HCT116 (cell line): ENCODE results near the gene SMCO4. TPM values are rescaled to one million over a fixed set of nuclear protein-coding genes. Genes with fewer than 3 reads are reported as not detected.

Experiments used
- ATAC-seq: fragments of 200-7000 bp; cut with Tn5 transposase; 2 replicates; pipeline ENCODE4 v1.9.1; 2020; ENCODE audit warnings: mild to moderate bottlenecking, moderate library complexity
- BruUV-seq: library from RNA; stranded (reverse); fragments of 400-500 nt; replicated peaks from 2 replicates; lab custom pipeline; 2021; lab: Mats Ljungman, UMichigan
- CTCF ChIA-PET: fragments of 300-600 bp; sonication (Branson Sonifier 250); formaldehyde crosslinking; loops from one replicate; lab custom pipeline; 2021; ENCODE audit warnings: antibody characterized with exemption; lab: Charles Lee
- POLR2A ChIA-PET: fragments of 300-600, 350-600 bp; sonication (Branson Sonifier 250); formaldehyde crosslinking; loops from one replicate; lab custom pipeline; 2021; ENCODE audit warnings: antibody characterized with exemption; lab: Charles Lee
- RAD21 ChIA-PET, 2 experiments: fragments of 300-600 bp; sonication (Branson Sonifier 250); formaldehyde crosslinking; loops; one replicate each; lab custom pipeline; 2023; ENCODE audit warnings: low total read pairs in 2 of 2; ENCODE audit not compliant: uncharacterized antibody in 2 of 2, unreplicated experiment in 2 of 2, low non-redundant PET in 1 of 2; lab: Charles Lee
- DNase-seq: peaks from one replicate; pipeline ENCODE4 v3.0.0-alpha.2; 2010; ENCODE audit warnings: low read depth, low spot score
- H2AFZ ChIP-seq: fragments of 200-600 bp; shearing (Covaris generic), sonication (generic); 2 replicates; pipeline ENCODE4 v1.6.1; 2017; ENCODE audit warnings: low read depth, mixed run types, mixed read lengths, antibody characterized with exemption, low read length; ENCODE audit not compliant: poor library complexity, severe bottlenecking
- H3K27ac ChIP-seq: 2 replicates; pipeline ENCODE4 v1.5.1; 2012; ENCODE audit warnings: low read depth, low read length
- H3K27me3 ChIP-seq: fragments of 200-600 bp; sonication (generic); 2 replicates; pipeline ENCODE4 v1.6.1; 2016; ENCODE audit warnings: mixed run types, low read length, mixed read lengths; ENCODE audit not compliant: insufficient read depth
- H3K36me3 ChIP-seq, 2 experiments: fragments of 200-500 bp in 1 of 2; fragments of 200-600 bp in 1 of 2; sonication (Bioruptor generic) in 1 of 2; sonication (generic) in 1 of 2; 2 replicates each; pipeline versions ENCODE4 v1.5.1 to v1.6.1; 2014 to 2016; ENCODE audit warnings: low read length in 2 of 2, inconsistent platforms in 1 of 2, mixed read lengths in 1 of 2, mixed run types in 1 of 2; ENCODE audit not compliant: insufficient read depth in 2 of 2, control insufficient read depth in 1 of 2
- H3K4me1 ChIP-seq, 2 experiments: fragments of 200-600 bp in 1 of 2; sonication (generic) in 1 of 2; 2 replicates each; pipeline versions ENCODE4 v1.5.1 to v1.6.1; 2012 to 2017; ENCODE audit warnings: low read length in 2 of 2, inconsistent platforms in 1 of 2, mild to moderate bottlenecking in 1 of 2, mixed read lengths in 1 of 2, mixed run types in 1 of 2, moderate library complexity in 1 of 2; ENCODE audit not compliant: insufficient read depth in 2 of 2, control insufficient read depth in 1 of 2
- H3K4me2 ChIP-seq: fragments of 200-600 bp; sonication (generic); 2 replicates; pipeline ENCODE4 v1.6.1; 2017; ENCODE audit warnings: mixed run types, low read length, mixed read lengths
- H3K4me3 ChIP-seq, 2 experiments: fragments of 200-600 bp in 1 of 2; sonication (generic) in 1 of 2; replicated peaks in 1 of 2; 2 replicates each; pipeline ENCODE4 v1.5.1; 2011 to 2016; ENCODE audit warnings: low read length in 2 of 2, control low read depth in 1 of 2, low read depth in 1 of 2, mild to moderate bottlenecking in 1 of 2, mixed read lengths in 1 of 2, mixed run types in 1 of 2
- H3K79me2 ChIP-seq: fragments of 200-600 bp; sonication (generic); 2 replicates; pipeline ENCODE4 v1.6.1; 2017; ENCODE audit warnings: mild to moderate bottlenecking, mixed run types, low read length, moderate library complexity, mixed read lengths; ENCODE audit not compliant: insufficient read depth
- H3K9ac ChIP-seq: fragments of 200-600 bp; sonication (generic); 2 replicates; pipeline ENCODE4 v1.6.1; 2016; ENCODE audit warnings: low read length, mixed read lengths
- H3K9me2 ChIP-seq: fragments of 200-600 bp; sonication (generic), shearing (Covaris generic); 2 replicates; pipeline ENCODE4 v1.6.1; 2017; ENCODE audit warnings: mixed run types, mild to moderate bottlenecking, moderate library complexity; ENCODE audit not compliant: insufficient read depth
- H3K9me3 ChIP-seq, 2 experiments: fragments of 200-500 bp in 1 of 2; fragments of 200-600 bp in 1 of 2; sonication (Bioruptor generic) in 1 of 2; sonication (generic) in 1 of 2; 2 replicates each; pipeline ENCODE4 v1.6.1; 2014 to 2017; ENCODE audit warnings: low read length in 2 of 2, mixed read lengths in 2 of 2, inconsistent platforms in 1 of 2, low read depth in 1 of 2, mild to moderate bottlenecking in 1 of 2, mixed run types in 1 of 2, moderate library complexity in 1 of 2; ENCODE audit not compliant: control insufficient read depth in 1 of 2, insufficient read depth in 1 of 2
- H4K20me1 ChIP-seq: fragments of 200-600 bp; sonication (generic), shearing (Covaris generic); 2 replicates; pipeline ENCODE4 v1.6.1; 2017; ENCODE audit warnings: mixed run types, mild to moderate bottlenecking, moderate library complexity; ENCODE audit not compliant: insufficient read depth
- EZH2phosphoT487 ChIP-seq: fragments of 200-600 bp; IDR thresholded peaks from 2 replicates; pipeline ENCODE4 v1.6.1; 2018; ENCODE audit warnings: antibody characterized with exemption, borderline replicate concordance
- FOSL1 ChIP-seq: IDR thresholded peaks from 2 replicates; pipeline ENCODE4 v1.6.1; 2012; ENCODE audit warnings: low read depth
- SRF ChIP-seq: IDR thresholded peaks from 2 replicates; pipeline ENCODE4 v1.6.1; 2012; ENCODE audit warnings: low read depth
- TCF7L2 ChIP-seq: IDR thresholded peaks from 2 replicates; pipeline ENCODE4 v1.7.0; 2011; ENCODE audit warnings: borderline replicate concordance, inconsistent platforms; ENCODE audit not compliant: insufficient read depth, insufficient read length; ENCODE audit errors: extremely low read depth
- YY1 ChIP-seq: IDR thresholded peaks from 2 replicates; pipeline ENCODE4 v1.6.1; 2011; ENCODE audit warnings: low read length, low read depth, moderate library complexity, mild to moderate bottlenecking; ENCODE audit not compliant: insufficient replicate concordance; ENCODE audit errors: extremely low read depth
- ZNF274 ChIP-seq: fragments of 200-500 bp; sonication (Bioruptor generic); IDR thresholded peaks from 2 replicates; pipeline ENCODE4 v1.6.1; 2014; ENCODE audit warnings: mild to moderate bottlenecking, low read depth, low read length, inconsistent platforms
- intact Hi-C: fragments of 100-400 bp; cut with micrococcal nuclease; formaldehyde crosslinking; loops from 2 replicates; pipeline ENCODE4 v1.10.0; 2022
- total RNA-seq: library from RNA; stranded (reverse); gene quantifications from one replicate; pipeline ENCODE4 v1.2.1, GENCODE V29; 2021; ENCODE audit not compliant: unreplicated experiment
- TF ChIP-seq, protein P1 (sequence below), 3 experiments: fragments of 200-600 bp in 1 of 3; sonication (generic) in 1 of 3; IDR thresholded peaks in 2 of 3; conservative IDR thresholded peaks in 1 of 3; 2 replicates each; pipeline ENCODE4 v1.5.1; 2012 to 2017; ENCODE audit warnings: low read depth in 2 of 3, low read length in 2 of 3, antibody characterized with exemption in 1 of 3, borderline replicate concordance in 1 of 3, control low read depth in 1 of 3, mild to moderate bottlenecking in 1 of 3, mixed read lengths in 1 of 3, mixed run types in 1 of 3, moderate library complexity in 1 of 3; ENCODE audit not compliant: insufficient read depth in 1 of 3
- TF ChIP-seq, protein P2 (sequence below): IDR thresholded peaks from 2 replicates; pipeline ENCODE4 v1.6.1; 2012; ENCODE audit warnings: low read depth
- TF ChIP-seq, protein P3 (sequence below): IDR thresholded peaks from 2 replicates; pipeline ENCODE4 v1.6.1; 2012

SMCO4 gene
- total RNA-seq, 1 experiment from 2014 or later = 23.1 TPM

DNA sequence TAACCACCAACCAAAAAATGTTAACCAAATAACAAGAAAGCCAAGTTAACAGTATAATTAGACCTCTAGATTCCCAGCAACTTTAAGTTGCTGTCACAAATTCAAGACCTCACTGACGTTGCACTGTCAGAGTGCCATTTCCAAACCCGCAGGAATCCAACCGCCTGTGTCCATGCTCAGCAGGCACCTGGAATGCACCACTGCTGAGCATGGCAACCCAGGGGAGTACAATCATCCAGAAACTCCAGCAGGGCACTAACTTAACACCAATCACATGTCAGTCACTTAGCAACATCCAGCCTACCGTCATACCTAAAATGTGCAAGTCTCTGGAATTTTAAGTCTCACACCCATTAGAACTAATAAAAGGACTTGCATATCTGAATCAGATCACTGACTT lies 48.8 kb downstream of the SMCO4 start:
- intact Hi-C loops = no loop called here
- RAD21 ChIA-PET = no interaction called here
- peaks cover 7 to 12% of the 10 kb centered on the region in 2 experiments; a peak in 3 of 4 replicates for H3K4me1 ChIP-seq
- no peaks in the 10 kb centered on the region for H4K20me1 ChIP-seq
- H3K9ac ChIP-seq = no peak overlapping the region
- no peak overlapping the region for H3K4me2 ChIP-seq
- H3K9me3 ChIP-seq = no peaks in the 10 kb centered on the region
- no peak overlapping the region for H2AFZ ChIP-seq
- no peaks in the 10 kb centered on the region for H3K36me3 ChIP-seq
- POLR2A ChIA-PET = no interaction called here
- no peak for TF ChIP-seq EZH2phosphoT487
- TF ChIP-seq, protein P1, sequence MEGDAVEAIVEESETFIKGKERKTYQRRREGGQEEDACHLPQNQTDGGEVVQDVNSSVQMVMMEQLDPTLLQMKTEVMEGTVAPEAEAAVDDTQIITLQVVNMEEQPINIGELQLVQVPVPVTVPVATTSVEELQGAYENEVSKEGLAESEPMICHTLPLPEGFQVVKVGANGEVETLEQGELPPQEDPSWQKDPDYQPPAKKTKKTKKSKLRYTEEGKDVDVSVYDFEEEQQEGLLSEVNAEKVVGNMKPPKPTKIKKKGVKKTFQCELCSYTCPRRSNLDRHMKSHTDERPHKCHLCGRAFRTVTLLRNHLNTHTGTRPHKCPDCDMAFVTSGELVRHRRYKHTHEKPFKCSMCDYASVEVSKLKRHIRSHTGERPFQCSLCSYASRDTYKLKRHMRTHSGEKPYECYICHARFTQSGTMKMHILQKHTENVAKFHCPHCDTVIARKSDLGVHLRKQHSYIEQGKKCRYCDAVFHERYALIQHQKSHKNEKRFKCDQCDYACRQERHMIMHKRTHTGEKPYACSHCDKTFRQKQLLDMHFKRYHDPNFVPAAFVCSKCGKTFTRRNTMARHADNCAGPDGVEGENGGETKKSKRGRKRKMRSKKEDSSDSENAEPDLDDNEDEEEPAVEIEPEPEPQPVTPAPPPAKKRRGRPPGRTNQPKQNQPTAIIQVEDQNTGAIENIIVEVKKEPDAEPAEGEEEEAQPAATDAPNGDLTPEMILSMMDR (IDR thresholded peaks at IDR 0.05 in 2 of 3, conservative IDR thresholded peaks at IDR 0.05 in 1 of 3; ENCODE audit: borderline replicate concordance in 1 of 3, insufficient read depth in 1 of 3, low read depth in 2 of 3, low read length in 2 of 3) = no peak
- TF ChIP-seq, all 23 proteins: peak for 0
- ATAC-seq (no peak), DNase-seq (no peak)
- H3K27me3 ChIP-seq = no peaks in the 10 kb centered on the region
- H3K9me2 ChIP-seq = no peaks in the 10 kb centered on the region
- no peaks in the 10 kb centered on the region for H3K79me2 ChIP-seq
- BruUV-seq = no TSS peak
- no peak overlapping the region for H3K4me3 ChIP-seq
- no peak overlapping the region for H3K27ac ChIP-seq
- CTCF ChIA-PET = no interaction called here

DNA sequence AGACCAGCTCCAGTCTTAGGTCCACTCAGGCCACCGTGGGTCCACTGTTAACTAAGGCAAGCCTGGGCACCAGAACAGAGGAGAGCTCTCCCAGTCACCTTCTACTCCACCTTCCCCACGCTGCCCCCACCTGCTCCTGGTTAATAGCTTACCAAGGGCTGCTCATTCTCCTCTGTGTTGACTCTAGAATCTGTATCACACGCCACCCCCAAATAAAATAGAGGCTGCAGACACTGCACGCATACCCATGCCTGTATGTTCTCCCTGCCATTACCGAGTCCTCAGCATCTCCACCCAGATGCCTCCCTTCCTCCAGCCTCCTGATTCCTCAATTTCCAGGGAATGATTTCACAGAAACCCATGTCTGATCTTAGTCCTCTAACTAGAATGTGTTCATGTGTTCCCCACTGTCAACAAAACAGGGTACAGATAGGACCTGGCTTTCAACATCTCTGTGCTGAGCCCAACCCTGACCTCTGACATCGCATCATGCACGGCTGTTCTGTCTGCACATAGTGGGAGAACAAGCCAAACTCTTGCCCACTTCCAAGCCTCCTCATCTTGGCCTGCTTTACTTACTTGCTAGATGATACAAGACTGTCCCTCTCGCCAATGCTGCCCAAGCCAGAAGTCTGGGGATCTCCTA lies 49.8 kb downstream of the SMCO4 start:
- H3K79me2 ChIP-seq = no peaks in the 10 kb centered on the region
- intact Hi-C loops = no loop called here
- no peak overlapping the region for H3K4me3 ChIP-seq
- no peak overlapping the region for H2AFZ ChIP-seq
- H3K36me3 ChIP-seq = no peaks in the 10 kb centered on the region
- no peak overlapping the region for H3K4me2 ChIP-seq
- H3K9me3 ChIP-seq = no peaks in the 10 kb centered on the region
- H3K9me2 ChIP-seq = no peaks in the 10 kb centered on the region
- H3K4me1 ChIP-seq = peaks cover under 1 to 2% of the 10 kb centered on the region in 2 experiments; a peak in 3 of 4 replicates
- DNase-seq = no peak
- H3K27ac ChIP-seq = no peak overlapping the region
- POLR2A ChIA-PET = no interaction called here
- H3K9ac ChIP-seq = no peak overlapping the region
- no peak for ATAC-seq
- CTCF ChIA-PET = no interaction called here
- H3K27me3 ChIP-seq = no peaks in the 10 kb centered on the region
- H4K20me1 ChIP-seq = no peaks in the 10 kb centered on the region
- no TSS peak for BruUV-seq
- RAD21 ChIA-PET = no interaction called here
- TF ChIP-seq, protein P1 (IDR thresholded peaks at IDR 0.05 in 2 of 3, conservative IDR thresholded peaks at IDR 0.05 in 1 of 3; ENCODE audit: borderline replicate concordance in 1 of 3, insufficient read depth in 1 of 3, low read depth in 2 of 3, low read length in 2 of 3) = no peak
- TF ChIP-seq, protein P2, sequence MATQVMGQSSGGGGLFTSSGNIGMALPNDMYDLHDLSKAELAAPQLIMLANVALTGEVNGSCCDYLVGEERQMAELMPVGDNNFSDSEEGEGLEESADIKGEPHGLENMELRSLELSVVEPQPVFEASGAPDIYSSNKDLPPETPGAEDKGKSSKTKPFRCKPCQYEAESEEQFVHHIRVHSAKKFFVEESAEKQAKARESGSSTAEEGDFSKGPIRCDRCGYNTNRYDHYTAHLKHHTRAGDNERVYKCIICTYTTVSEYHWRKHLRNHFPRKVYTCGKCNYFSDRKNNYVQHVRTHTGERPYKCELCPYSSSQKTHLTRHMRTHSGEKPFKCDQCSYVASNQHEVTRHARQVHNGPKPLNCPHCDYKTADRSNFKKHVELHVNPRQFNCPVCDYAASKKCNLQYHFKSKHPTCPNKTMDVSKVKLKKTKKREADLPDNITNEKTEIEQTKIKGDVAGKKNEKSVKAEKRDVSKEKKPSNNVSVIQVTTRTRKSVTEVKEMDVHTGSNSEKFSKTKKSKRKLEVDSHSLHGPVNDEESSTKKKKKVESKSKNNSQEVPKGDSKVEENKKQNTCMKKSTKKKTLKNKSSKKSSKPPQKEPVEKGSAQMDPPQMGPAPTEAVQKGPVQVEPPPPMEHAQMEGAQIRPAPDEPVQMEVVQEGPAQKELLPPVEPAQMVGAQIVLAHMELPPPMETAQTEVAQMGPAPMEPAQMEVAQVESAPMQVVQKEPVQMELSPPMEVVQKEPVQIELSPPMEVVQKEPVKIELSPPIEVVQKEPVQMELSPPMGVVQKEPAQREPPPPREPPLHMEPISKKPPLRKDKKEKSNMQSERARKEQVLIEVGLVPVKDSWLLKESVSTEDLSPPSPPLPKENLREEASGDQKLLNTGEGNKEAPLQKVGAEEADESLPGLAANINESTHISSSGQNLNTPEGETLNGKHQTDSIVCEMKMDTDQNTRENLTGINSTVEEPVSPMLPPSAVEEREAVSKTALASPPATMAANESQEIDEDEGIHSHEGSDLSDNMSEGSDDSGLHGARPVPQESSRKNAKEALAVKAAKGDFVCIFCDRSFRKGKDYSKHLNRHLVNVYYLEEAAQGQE = no peak
- TF ChIP-seq ZNF274 (no peak), YY1 (no peak), SRF (no peak), FOSL1 (no peak), TCF7L2 (no peak)
- TF ChIP-seq, protein P3, sequence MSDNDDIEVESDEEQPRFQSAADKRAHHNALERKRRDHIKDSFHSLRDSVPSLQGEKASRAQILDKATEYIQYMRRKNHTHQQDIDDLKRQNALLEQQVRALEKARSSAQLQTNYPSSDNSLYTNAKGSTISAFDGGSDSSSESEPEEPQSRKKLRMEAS = no peak
